ENCODE measurements around the gene XPOT.
A peak's percentile ranks its signal among the peaks of the same experiment; 100 is the strongest.

Gene XPOT

GRCh38 chr12:64419696-64420095 lies 15.5 kb downstream of the XPOT start:
- no peak for DNase-seq

GRCh38 chr12:64427988-64428387 lies 23.8 kb downstream of the XPOT start:
- DNase-seq: peak; percentile 19

- DNase-seq: no peak
These were observed 24.8 kb downstream of the XPOT start for GRCh38 chr12:64428956-64429355.

- DNase-seq: no peak
These were observed 26.7 kb downstream of the XPOT start for GRCh38 chr12:64430886-64431285.

- no peak for DNase-seq
These were observed 27.6 kb downstream of the XPOT start for GRCh38 chr12:64431791-64432190.

GRCh38 chr12:64433915-64434314 lies 29.7 kb downstream of the XPOT start:
- DNase-seq: no peak

- DNase-seq: no peak
These were observed 35.9 kb downstream of the XPOT start for GRCh38 chr12:64440100-64440499.

GRCh38 chr12:64445490-64445889 lies 41.3 kb downstream of the XPOT start:
- no peak for DNase-seq

GRCh38 chr12:64446295-64446694 lies 42.1 kb downstream of the XPOT start:
- no peak for DNase-seq

- no peak for DNase-seq
These were observed 46.0 kb downstream of the XPOT start for GRCh38 chr12:64450057-64450640.

- no peak for DNase-seq
These were observed 46.7 kb downstream of the XPOT start for GRCh38 chr12:64450711-64451486.

GRCh38 chr12:64451687-64452558 lies 47.7 kb downstream of the XPOT start, which contains the start of gene TBK1:
Gene TBK1, plus strand, starts transcription at chr12:64452120. Its CDS starts 3,751 bp downstream, at chr12:64455871.
- DNase-seq: peak; percentile 81

- no peak for DNase-seq
These were observed 48.6 kb downstream of the XPOT start for GRCh38 chr12:64452559-64453329.

- no peak for DNase-seq
These were observed 51.3 kb downstream of the XPOT start for GRCh38 chr12:64455506-64455905.

GRCh38 chr12:64456119-64456518 lies 51.9 kb downstream of the XPOT start:
- no peak for DNase-seq

GRCh38 chr12:64457032-64457431 lies 52.8 kb downstream of the XPOT start:
- DNase-seq: no peak

GRCh38 chr12:64457466-64457865 lies 53.3 kb downstream of the XPOT start:
- no peak for DNase-seq

- DNase-seq: no peak
These were observed 53.7 kb downstream of the XPOT start for GRCh38 chr12:64457923-64458322.

- DNase-seq: no peak
These were observed 55.3 kb downstream of the XPOT start for GRCh38 chr12:64459394-64459891.

GRCh38 chr12:64461634-64462414 lies 57.6 kb downstream of the XPOT start:
- DNase-seq: no peak

- DNase-seq: no peak
These were observed 62.0 kb downstream of the XPOT start for GRCh38 chr12:64466178-64466577.

- no peak for DNase-seq
These were observed 64.8 kb downstream of the XPOT start for GRCh38 chr12:64468966-64469365.

Data from COR-L47 (cell line).